NCI-H187 treated with DMSO at 0.1 percent for 48 hours (cell line): ENCODE data around the gene PEMT.

Source experiments
- DNase-seq: peaks from one replicate; lab custom pipeline; 2025; lab: John Stamatoyannopoulos, UW

The PEMT gene

GRCh38 chr17:17503566-17504130 is 87.9 kb downstream of the PEMT start:
- DNase-seq = no peak

- no peak for DNase-seq
Observed at GRCh38 chr17:17502741-17503565, 88.6 kb downstream of the PEMT start.

DNA sequence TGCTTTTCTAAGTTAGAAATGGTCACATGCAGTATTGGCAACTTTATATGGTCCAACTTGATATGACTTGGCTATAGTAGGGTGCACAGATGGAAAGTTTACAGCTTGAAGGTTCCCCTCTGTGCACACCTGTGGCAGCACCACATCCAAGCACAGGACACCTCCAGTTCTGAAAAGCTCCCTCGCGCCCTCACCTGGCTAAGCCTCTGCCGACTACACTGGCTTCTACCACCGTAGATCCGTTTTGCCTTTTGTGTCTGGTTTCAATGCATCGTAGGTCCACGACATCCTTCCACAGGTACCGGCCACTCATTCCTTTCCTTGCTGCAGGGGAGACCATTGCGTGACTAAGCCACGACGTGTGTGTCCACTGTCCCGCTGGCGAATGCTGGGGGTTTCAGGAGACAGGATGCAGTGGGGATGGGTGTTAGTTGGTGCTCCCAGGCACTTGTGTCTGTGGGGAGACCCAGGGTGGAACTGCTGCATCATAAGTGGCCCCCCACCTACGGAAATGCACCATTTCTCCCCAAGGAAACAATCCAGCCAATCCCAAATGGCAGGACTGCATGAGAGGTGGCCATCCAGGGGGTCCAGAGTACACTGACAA is 90.4 kb downstream of the PEMT start:
- no peak for DNase-seq

GRCh38 chr17:17499402-17500145 is 91.9 kb downstream of the PEMT start:
- no peak for DNase-seq

DNA sequence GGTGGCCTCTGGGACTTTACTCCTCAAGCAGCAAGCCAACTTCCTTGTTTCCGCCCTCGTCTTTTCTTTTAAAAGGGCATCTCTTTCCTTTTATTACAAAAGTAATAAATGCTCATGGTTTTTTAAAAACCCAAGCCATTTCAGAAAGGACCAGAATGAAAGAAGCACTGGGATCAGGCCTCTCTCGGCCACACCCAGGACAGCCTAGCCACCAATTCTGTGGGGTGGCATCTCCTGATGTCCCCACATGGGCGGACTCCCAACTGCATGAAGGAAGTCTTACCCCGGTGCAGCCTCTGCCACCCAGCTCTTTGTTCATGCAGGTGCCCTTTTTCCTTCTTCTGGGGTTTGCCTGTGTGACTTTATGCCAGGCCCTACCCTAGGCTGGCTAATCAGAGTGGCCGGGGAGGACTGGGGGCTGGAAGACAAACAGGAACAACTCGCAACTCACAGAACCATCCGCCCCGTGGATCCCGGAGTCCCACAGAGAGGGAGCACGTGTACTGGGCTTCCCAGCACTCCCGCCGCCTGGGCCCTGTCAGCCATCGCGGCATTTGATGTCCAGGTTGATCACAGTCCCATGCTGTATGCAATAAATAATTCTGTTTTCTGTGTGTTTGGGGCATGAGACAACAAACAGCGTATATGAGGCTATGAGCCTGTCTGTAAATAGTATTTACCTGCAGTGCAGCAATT is 92.8 kb downstream of the PEMT start:
- no peak for DNase-seq

GRCh38 chr17:17497845-17498520 is 93.5 kb downstream of the PEMT start:
- DNase-seq = no peak

GRCh38 chr17:17497065-17497844 is 94.3 kb downstream of the PEMT start:
- DNase-seq = no peak

GRCh38 chr17:17496189-17497064 is 95.1 kb downstream of the PEMT start, which contains the start of gene RASD1:
Gene RASD1 (minus strand): TSS chr17:17496395. CDS start chr17:17496181, 214 bp downstream.
- DNase-seq = no peak

DNA sequence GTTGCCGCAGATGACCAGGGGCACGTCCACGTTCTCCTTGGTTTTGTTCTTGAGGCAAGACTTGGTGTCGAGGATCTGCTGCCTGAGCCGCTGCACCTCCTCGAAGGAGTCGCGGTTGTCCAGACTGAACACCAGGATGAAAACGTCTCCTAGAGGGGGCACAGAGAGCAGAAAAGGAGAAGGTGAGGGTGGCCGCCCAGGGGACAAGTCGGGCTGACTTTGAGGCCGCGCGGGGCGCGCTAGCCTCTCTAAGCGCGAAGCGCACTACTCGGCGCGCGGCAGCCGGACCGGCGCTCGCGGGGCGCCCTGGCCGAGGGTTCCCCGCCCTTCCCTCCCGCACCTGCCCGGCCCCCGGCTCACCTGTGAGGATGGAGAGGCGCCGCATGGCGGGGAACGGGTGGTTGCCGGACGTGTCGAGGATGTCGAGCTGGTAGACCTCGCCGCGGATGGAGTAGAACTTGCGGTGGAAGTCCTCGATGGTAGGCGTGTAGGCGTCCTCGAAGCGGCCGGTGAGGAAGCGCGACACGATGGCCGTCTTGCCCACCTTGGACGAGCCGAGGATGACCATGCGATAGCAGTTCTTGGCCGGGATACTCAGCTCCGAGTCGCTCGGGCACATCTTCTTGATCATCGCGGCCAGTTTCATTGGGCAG is 95.8 kb downstream of the PEMT start:
- no peak for DNase-seq

DNA sequence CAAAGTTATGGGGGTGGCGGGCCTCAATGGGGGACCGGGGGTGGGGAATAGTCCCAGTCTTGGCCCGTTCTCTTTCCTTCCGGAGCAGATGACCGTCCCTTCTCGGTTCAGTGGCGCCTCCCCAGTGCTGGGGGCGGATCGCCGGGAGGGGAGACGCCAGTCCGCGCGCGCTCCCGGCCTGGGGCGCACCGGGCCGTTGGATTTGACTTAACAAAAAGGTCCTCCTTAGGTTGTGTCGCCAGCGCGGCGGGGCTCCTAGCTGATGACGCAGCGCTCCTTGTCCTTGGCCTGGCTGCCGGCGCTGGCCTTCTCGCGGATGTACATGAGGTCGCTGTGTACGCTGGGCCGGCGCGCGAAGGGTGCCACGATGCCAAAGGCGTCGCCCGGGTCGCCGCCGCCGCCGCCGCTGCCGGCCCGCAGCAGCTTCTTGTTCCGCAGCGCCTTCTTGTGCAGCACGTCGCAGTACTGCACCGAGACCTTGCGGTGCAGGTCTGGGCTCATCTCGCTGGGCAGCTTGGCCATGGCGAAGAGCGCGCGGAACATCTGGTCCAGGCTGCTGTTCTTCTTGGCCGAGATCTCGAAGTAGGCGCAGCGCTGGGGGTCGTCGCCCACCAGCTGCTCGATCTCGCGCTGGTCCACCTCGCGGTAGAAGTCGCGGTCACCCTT is 96.5 kb downstream of the PEMT start:
- no peak for DNase-seq

GRCh38 chr17:17494499-17494869 is 97.0 kb downstream of the PEMT start:
- DNase-seq = no peak

DNA sequence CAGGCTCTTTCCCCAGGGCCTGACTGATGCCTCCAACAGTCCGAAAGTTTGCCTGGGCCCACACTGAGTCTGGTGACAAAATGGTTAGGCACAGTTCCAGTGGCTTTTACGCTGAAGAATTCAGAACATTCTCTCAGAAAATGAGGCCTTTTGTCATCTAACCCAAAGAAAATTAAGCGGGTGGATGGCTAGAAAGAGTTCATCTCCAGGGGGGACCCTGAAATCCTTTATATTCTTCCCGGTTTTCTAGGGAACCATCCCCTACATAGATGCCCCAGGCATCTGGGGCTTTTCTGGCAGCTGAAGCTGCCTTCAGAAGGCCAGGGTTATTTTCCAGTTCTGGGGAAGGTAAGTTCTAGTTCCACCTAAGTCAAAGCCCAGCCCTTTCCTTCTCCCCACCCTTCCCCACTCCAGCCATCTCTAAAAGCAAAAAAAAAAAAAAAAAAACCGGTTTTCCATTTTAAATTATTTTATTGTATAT is 97.5 kb downstream of the PEMT start:
- DNase-seq = no peak

DNA sequence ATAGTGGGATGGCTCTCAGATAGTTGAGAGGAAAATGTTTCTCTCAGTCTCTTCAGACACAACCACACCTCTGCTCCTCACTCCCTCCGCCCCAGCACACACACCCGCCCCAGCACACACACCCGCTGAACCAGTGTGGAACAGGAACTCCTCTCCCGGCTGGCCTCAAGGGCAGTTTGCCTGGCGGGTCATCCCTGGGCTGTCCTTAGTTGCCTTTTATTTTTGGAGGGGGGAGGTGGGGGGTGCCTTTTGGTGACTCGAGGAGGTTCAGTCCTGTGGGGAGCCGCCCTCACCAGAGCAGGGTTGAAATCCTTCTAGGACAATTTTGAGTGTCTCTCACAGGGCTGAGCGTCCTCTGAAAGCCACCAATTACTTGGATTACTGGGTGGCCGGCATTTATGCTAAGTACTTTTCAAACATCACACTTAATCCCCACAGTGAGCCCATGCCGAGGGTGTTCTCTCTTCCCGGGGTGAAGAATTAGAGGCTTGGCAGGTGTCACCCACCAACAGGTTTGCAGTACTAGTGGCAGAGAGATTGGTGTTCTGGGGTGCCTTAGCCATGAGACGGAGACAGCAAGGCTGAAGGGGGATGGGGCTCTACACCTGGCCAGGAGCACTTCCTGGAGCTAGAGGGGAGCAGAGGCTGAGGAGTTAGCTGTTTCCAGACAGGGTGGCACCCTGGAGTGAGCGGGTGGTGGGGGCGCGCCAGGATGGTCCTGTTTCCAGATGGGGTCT is 98.1 kb downstream of the PEMT start:
- no peak for DNase-seq

GRCh38 chr17:17492571-17492970 is 98.9 kb downstream of the PEMT start:
- no peak for DNase-seq

GRCh38 chr17:17492085-17492484 is 99.4 kb downstream of the PEMT start:
- DNase-seq = no peak

DNA sequence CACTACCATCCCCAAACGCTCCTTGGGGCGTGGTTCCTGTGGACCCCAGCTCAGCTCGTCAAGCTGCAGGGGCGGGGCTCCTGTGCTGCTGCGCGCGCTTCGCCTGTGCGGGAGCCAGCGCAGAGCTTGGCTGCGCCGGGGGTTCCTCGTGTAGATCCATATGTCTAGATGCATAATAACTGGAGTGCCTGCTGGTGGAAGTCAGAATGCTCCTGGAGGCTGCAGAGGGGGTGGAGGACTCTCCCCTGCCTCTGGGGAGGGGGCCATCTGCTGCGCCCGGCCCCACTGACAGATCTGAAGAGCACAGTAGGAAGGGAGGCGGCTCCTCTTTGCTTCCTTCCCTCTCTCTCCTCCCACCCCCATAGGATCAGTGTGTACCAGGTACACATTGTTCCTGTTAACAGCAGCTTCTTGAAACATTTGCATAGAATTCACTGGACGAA is 99.9 kb downstream of the PEMT start:
- no peak for DNase-seq

GRCh38 chr17:17491031-17491471 is 100.5 kb downstream of the PEMT start:
- DNase-seq = no peak
